GM18517 (cell line): ENCODE data around the gene APOC3.
A peak's percentile ranks its signal among the peaks of the same experiment; 100 is the strongest.

ENCODE experiments used
- ATAC-seq: cut with Tn5 transposase; IDR thresholded peaks from one replicate; pipeline ENCODE4 v1.9.1; 2021; ENCODE audit warnings: mild to moderate bottlenecking, moderate library complexity; ENCODE audit not compliant: unreplicated experiment

APOC3 gene

GRCh38 chr11:116869610-116870009 is 39.9 kb downstream of the APOC3 start:
- no peak for ATAC-seq

GRCh38 chr11:116870054-116870453 is 40.3 kb downstream of the APOC3 start:
- no peak for ATAC-seq

- ATAC-seq = no peak
Observed at GRCh38 chr11:116871248-116871647, 41.5 kb downstream of the APOC3 start.

- ATAC-seq = no peak
Observed at GRCh38 chr11:116873381-116873780, 43.7 kb downstream of the APOC3 start.

- no peak for ATAC-seq
Observed at GRCh38 chr11:116874251-116874650, 44.5 kb downstream of the APOC3 start.

- ATAC-seq = no peak
Observed at GRCh38 chr11:116875194-116875593, 45.5 kb downstream of the APOC3 start.

GRCh38 chr11:116876656-116877055 is 46.9 kb downstream of the APOC3 start:
- no peak for ATAC-seq

- ATAC-seq = peak; percentile 49
Observed at GRCh38 chr11:116879800-116880625, 50.3 kb downstream of the APOC3 start.

- no peak for ATAC-seq
Observed at GRCh38 chr11:116881143-116881542, 51.4 kb downstream of the APOC3 start.

- no peak for ATAC-seq
Observed at GRCh38 chr11:116882386-116882785, 52.7 kb downstream of the APOC3 start.
